ENCODE results near the gene PHETA1.
A peak's percentile ranks its signal among the peaks of the same experiment; 100 is the strongest.

PHETA1 gene

GRCh38 chr12:111319600-111320257 is 49.2 kb downstream of the PHETA1 start:
- DNase-seq: no peak

GRCh38 chr12:111318450-111318849 is 50.4 kb downstream of the PHETA1 start:
- no peak for DNase-seq

GRCh38 chr12:111316671-111317070 is 52.2 kb downstream of the PHETA1 start:
- DNase-seq: no peak

- DNase-seq: no peak
Observed at GRCh38 chr12:111314953-111315539, 53.8 kb downstream of the PHETA1 start.

GRCh38 chr12:111313833-111314259 is 55.0 kb downstream of the PHETA1 start:
- peak; percentile 73 for DNase-seq

DNA sequence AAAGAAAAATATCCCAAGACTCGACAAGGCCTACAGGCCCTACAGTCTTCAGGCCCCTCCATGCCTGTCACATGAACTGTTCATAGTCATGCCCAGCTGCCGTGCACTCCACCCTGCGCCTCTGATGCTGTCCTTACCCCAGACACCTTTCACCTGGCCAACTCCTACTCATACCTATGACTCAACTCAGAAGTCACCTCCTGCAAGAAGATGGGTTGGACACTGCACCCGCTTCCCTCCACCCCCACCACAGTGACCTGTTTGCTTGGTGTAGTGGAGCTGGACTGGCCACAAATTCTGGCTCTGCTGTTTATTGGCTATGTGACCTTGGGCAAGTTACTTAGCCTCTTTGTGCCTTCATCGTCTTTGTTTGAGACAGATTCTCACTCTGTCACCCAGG is 56.2 kb downstream of the PHETA1 start:
- DNase-seq: no peak

GRCh38 chr12:111312016-111312415 is 56.9 kb downstream of the PHETA1 start:
- no peak for DNase-seq

- no peak for DNase-seq
Observed at GRCh38 chr12:111311011-111311410, 57.9 kb downstream of the PHETA1 start.
